22Rv1 (cell line): ENCODE data around the gene SNAP47.

Experiments used
- H3K27ac ChIP-seq: fragments of 450-650 bp; 2 replicates; pipeline ENCODE4 v1.5.1; 2017
- ZFX ChIP-seq: fragments of 450-650 bp; IDR thresholded peaks from 2 replicates; pipeline ENCODE4 v1.6.1; 2017; ENCODE audit warnings: antibody characterized with exemption, borderline replicate concordance
- TF ChIP-seq, protein P1 (sequence below): fragments of 450-650 bp; IDR thresholded peaks from 2 replicates; pipeline ENCODE4 v1.5.1; 2017; ENCODE audit warnings: mild to moderate bottlenecking

The SNAP47 gene

DNA sequence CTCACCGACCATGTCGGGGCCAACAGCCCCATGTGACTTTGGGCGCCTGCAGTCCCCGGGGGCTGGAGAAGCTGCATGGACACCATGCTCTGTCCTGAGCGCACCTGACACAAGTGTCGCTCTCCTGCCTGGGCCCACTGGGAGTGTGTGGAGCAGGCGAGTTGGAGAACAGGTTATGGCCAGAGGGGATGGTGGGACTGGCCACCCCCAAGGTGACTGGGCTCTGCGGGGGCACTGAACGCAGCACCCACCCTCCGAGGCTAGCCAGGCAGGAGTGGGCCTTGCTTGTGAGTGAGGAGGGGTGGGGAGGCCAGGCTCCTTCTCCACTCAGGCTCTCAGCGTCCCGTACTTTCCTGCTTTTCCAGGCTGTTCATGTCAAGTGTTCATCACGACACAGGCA is 35.6 kb downstream of the SNAP47 start:
- TF ChIP-seq, protein P1, sequence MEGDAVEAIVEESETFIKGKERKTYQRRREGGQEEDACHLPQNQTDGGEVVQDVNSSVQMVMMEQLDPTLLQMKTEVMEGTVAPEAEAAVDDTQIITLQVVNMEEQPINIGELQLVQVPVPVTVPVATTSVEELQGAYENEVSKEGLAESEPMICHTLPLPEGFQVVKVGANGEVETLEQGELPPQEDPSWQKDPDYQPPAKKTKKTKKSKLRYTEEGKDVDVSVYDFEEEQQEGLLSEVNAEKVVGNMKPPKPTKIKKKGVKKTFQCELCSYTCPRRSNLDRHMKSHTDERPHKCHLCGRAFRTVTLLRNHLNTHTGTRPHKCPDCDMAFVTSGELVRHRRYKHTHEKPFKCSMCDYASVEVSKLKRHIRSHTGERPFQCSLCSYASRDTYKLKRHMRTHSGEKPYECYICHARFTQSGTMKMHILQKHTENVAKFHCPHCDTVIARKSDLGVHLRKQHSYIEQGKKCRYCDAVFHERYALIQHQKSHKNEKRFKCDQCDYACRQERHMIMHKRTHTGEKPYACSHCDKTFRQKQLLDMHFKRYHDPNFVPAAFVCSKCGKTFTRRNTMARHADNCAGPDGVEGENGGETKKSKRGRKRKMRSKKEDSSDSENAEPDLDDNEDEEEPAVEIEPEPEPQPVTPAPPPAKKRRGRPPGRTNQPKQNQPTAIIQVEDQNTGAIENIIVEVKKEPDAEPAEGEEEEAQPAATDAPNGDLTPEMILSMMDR: no peak
- no peak for TF ChIP-seq ZFX
- H3K27ac ChIP-seq: no peak overlapping the region

DNA sequence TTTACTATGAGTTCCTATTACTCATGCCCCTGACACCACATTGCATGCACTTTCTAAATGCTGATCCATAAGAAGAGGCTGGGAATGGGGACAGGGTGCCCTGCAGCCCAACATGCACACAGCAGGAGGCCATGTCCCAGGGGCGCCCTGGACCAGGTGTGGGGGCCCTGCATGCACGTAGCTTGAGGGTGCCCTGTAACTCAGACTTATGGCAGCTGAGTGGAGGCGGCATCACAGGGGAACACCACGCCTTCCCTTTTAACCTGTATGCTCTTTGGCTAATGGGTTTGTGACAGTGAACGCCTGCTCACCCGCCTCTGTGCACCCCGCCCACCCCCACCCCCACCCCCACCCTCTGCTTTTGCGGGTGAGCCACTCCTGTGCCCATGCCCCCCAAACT is 36.1 kb downstream of the SNAP47 start:
- no peak overlapping the region for H3K27ac ChIP-seq
- TF ChIP-seq ZFX: no peak
- TF ChIP-seq, protein P1: no peak

DNA sequence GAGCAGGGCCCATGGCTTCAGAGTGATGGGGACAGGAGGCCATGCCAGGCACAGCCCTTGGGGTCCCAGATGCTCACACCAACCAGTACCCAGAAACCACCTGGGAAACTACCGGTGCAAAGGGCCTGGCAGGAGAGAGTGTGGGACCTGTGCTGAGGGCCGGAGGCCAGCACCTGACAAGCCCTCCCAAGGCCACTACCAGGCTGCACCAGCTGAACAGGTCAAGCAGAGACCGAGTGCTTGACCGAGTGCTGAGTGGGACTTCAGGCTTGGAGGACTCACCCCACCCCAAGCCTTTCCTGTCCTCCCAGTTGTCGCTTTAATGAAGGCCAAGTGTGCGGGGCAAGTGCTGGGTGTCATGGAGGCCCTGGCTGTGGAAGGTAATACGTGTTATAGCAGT is 36.5 kb downstream of the SNAP47 start:
- H3K27ac ChIP-seq: no peak overlapping the region
- no peak for TF ChIP-seq ZFX
- TF ChIP-seq, protein P1: no peak

DNA sequence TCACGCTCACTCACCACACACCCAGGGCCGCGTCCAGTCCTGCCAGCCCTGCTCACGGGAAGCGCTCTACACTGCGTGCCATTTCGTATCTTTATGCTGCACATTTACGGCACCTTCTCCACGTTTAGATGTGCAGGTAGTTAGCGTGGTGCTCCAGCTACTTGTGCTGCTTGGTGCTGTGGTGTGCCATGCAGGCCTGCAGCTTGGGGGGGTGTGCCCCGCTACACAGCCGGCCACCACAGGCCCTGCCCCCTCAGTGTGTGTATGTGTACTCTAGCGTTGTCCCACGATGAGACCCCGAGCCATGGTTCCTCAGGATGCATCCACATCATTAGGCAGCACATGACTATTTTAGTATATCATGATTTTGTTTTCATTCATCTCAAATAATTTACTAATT is 38.3 kb downstream of the SNAP47 start:
- TF ChIP-seq ZFX: no peak
- TF ChIP-seq, protein P1: no peak
- H3K27ac ChIP-seq: no peak overlapping the region

DNA sequence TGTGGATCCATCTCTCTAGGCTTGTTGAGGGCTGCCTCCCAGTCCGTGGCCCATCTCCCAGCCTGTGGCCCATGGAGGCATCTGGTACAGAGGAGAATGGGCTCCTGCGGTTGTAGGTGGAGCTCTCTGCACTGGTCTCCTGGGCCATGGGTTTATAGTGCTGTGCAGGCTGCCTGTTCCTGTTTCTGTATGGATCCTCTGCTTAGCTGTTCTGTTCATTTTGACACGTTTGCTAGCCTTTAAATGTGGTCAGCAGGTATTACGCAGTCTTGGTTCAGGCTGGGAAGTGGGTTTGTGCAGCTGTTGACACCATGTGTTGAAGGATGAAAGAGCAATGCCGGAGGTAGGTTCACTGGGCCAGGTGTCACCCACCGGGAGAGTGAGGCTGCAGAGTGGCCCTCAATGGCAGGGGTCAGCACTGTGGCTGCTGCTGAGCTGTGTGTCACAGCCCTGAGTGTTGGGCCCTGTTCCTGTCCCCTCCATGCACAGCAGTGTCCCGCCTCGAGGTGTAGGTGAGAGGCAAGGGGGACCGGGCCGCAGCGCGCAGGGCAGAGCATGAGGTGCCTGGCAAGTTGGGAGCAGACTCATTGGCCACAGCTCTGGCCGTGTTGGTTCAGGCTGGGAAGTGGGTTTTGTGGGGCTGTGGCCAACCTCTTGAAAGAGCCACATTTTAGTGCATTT is 39.0 kb downstream of the SNAP47 start:
- TF ChIP-seq ZFX: no peak
- H3K27ac ChIP-seq: no peak overlapping the region

DNA sequence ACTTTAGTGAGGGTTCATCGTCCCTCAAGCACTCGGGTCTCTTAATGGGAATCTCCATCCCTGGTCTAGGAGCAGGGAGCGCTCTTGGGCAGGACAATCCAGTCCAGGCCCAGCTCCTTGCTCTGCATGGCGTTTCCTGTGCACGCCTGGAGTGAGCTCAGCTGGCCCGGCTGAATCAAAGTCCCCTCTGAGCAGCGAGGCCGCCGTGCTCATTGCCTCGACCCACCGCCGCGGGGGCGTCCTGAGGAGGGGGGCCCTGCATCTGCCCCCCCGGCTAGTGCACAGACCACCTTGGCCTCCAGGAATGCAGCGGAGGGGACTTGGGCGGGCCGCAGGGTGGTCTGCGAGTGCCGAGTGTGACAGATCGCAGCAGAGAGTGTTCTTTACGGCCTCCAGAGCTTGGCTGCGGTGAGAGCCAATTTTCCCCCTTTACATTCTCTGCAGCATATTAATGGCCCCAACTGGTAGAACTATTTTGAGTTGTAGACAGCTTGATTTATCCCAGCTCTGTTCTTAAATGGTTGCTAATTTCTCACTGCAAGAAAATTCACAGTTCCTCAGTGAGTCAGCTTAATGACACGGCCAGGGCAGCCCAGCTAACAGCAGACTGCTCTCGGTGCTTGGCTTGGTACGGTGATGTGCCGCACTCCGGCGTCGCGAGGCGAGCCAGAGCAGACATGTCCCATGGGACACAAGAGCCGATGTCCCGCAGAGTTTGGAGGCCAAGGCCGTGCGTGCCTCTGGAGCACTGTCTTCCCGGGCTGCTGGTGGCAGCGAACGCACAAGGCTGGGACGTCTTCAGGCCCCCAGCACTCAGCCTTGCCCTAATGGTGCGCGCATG is 39.8 kb downstream of the SNAP47 start:
- H3K27ac ChIP-seq: no peak overlapping the region
- no peak for TF ChIP-seq ZFX
- TF ChIP-seq, protein P1: no peak

DNA sequence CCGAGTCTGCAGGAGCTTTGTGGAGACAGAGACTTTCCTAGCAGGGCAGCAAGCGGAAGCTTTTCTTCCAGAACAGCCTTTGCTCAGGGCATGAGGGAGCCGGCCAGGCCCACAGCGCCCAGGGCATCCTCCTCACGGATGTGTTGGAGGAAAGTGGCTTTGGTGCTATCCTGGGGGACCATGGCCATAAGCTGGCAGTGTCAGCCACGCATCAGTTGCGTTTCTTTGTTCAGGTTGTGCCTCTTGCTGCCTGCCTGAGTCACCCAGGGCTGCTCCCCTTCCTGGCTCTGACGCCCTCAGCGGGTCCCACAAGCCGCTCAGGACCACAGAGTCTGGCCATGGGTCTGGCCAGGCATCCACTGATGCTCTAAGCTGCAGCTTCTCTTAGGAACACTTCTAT is 40.6 kb downstream of the SNAP47 start:
- H3K27ac ChIP-seq: no peak overlapping the region
- TF ChIP-seq, protein P1: no peak
- TF ChIP-seq ZFX: no peak
